BJ (cell line): Measurements from ENCODE around the gene LCTL. TPM values are rescaled to one million over a fixed set of nuclear protein-coding genes. Genes with fewer than 3 reads are reported as not detected.

Experiments
- CTCF ChIA-PET: fragments of 350-600 bp; formaldehyde crosslinking; extraction: SDS; loops from one replicate; lab custom pipeline; 2021; ENCODE audit warnings: antibody characterized with exemption, inconsistent platforms; lab: Yijun Ruan, JAX
- POLR2A ChIA-PET: fragments of 300-600 bp; sonication (Branson Sonifier 250); formaldehyde crosslinking; extraction: SDS; loops from one replicate; lab custom pipeline; 2021; ENCODE audit warnings: antibody characterized with exemption; lab: Charles Lee
- DNase-seq: peaks from one replicate; pipeline ENCODE4 v3.0.0-alpha.2; 2011; ENCODE audit warnings: low read depth
- H3K27me3 ChIP-seq: 2 replicates; pipeline ENCODE4 v1.6.0; 2011; ENCODE audit warnings: low read length; ENCODE audit not compliant: control insufficient read depth, insufficient read depth
- H3K36me3 ChIP-seq: 2 replicates; pipeline ENCODE4 v1.5.1; 2011; ENCODE audit warnings: low read length; ENCODE audit not compliant: control insufficient read depth, insufficient read depth
- H3K4me3 ChIP-seq: 2 replicates; pipeline ENCODE4 v1.5.1; 2011; ENCODE audit warnings: low read depth, mild to moderate bottlenecking, control low read depth, low read length
- CTCF ChIP-seq: IDR thresholded peaks from 2 replicates; pipeline ENCODE4 v1.5.1; 2011; ENCODE audit warnings: low read depth, mild to moderate bottlenecking, control low read depth, inconsistent platforms, low read length, moderate library complexity; ENCODE audit not compliant: insufficient read depth
- polyA plus RNA-seq: library from polyadenylated mRNA; depleted of rRNA; stranded (reverse); fragments of >200 nt; gene quantifications from 2 replicates; pipeline ENCODE4 v1.2.3, GENCODE V29; 2011

LCTL gene
- polyA plus RNA-seq, 1 experiment = 0.17 TPM

GRCh38 chr15:66563566-66564110, 2.2 kb downstream of the LCTL start:
- Histone ChIP-seq H3K27me3 (no peaks in the 10 kb centered on the region), H3K4me3 (no peak overlapping the region), H3K36me3 (no peaks in the 10 kb centered on the region)
- DNase-seq = no peak
- CTCF ChIA-PET = interaction anchor here (0.6 kb wide), 1 partner anchor 139 kb away, joined by 5 read pairs; no protein-coding TSS in a partner anchor
- POLR2A ChIA-PET = no interaction called here
- no peak for TF ChIP-seq CTCF

GRCh38 chr15:66563126-66563525, 2.7 kb downstream of the LCTL start:
- no peak for TF ChIP-seq CTCF
- CTCF ChIA-PET = interaction anchor here (0.6 kb wide), 2 partner anchors 9 to 138 kb away, joined by 3 to 5 read pairs; no protein-coding TSS in a partner anchor

DNA sequence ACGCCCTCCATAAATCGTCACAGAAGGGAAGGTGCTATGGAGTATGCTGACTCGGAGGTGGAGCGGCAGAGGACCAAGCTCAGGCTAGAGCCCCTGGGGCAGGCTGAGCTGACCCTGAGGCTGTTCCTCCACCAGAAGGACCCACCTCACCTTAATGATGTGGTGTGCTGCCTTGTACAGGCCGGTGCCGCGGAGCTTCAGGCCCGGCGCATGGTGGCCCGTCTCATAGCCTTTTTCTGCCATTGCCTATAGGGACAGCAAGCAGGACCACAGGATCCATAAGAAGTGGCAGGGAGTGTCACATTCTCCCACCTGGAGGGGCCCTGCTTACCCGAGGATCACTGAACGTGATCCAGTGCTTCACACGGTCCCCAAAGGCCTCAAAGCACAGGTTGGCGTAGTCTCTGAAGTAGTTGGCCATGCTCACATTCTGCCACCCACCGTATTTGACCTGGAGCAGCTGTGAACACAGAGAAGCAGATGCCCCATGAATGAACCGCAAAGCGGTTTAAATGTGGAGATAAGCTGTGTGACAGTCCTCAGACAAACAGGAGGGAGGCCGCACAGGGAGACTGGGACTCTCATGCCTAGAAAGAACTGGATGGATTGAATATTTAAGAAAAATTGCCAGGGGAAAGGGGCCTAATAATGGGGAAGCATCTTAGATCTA, 4.8 kb downstream of the LCTL start:
- no peaks in the 10 kb centered on the region for H3K36me3 ChIP-seq
- POLR2A ChIA-PET = interaction anchor here (0.6 kb wide), 1 partner anchor 188 kb away, joined by 12 read pairs; no protein-coding TSS in a partner anchor
- CTCF ChIA-PET = no interaction called here
- TF ChIP-seq CTCF = no peak
- no peak overlapping the region for H3K4me3 ChIP-seq
- H3K27me3 ChIP-seq = no peaks in the 10 kb centered on the region
- no peak for DNase-seq

More at GRCh38 chr15:66563126-66563525, 2.7 kb downstream of the LCTL start:
- Histone ChIP-seq H3K4me3 (no peak overlapping the region), H3K36me3 (no peaks in the 10 kb centered on the region), H3K27me3 (no peaks in the 10 kb centered on the region)
- no peak for DNase-seq
- POLR2A ChIA-PET = no interaction called here

DNA sequence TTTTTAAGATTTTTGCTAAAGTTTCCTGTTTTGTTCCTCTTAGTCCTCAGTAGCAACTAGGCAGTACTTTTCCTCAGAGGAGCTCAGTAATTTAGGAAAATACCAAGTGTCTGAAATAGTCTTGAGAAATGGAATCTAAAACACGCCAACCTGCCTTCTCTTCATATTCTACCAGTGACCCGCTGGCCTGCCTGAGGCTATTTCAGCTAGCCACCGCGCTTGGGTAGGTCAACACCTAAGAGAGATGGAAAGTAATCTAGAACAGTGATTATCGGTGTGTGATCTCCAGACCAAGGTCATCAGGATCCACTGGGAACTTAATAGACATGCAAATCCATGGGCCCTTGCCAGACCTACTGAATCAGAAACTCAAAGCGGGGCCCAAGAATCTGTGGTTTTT, 7.5 kb downstream of the LCTL start:
- H3K36me3 ChIP-seq = no peaks in the 10 kb centered on the region
- H3K27me3 ChIP-seq = no peaks in the 10 kb centered on the region
- H3K4me3 ChIP-seq = no peak overlapping the region
- DNase-seq = no peak
- no peak for TF ChIP-seq CTCF
- CTCF ChIA-PET = interaction anchor here (0.6 kb wide), 1 partner anchor 958 kb away, joined by 3 read pairs; no protein-coding TSS in a partner anchor
- POLR2A ChIA-PET = no interaction called here

GRCh38 chr15:66555685-66556084, 10.1 kb downstream of the LCTL start:
- no peak for DNase-seq
- no peaks in the 10 kb centered on the region for H3K27me3 ChIP-seq
- CTCF ChIA-PET = interaction anchor here (1.8 kb wide), 1 partner anchor 11 kb away, joined by 13 read pairs; the partner anchor contains the start of gene LCTL
- POLR2A ChIA-PET = no interaction called here
- no peaks in the 10 kb centered on the region for H3K36me3 ChIP-seq
- no peak overlapping the region for H3K4me3 ChIP-seq
- TF ChIP-seq CTCF = no peak
